Measurements from ENCODE around the gene RPS15A. TPM values are rescaled to one million over a fixed set of nuclear protein-coding genes. Genes with fewer than 3 reads are reported as not detected.
A peak's percentile ranks its signal among the peaks of the same experiment; 100 is the strongest.

Gene RPS15A
- polyA plus RNA-seq, 3 donors: 1,209 to 2,855 (median 1,397) TPM

DNA sequence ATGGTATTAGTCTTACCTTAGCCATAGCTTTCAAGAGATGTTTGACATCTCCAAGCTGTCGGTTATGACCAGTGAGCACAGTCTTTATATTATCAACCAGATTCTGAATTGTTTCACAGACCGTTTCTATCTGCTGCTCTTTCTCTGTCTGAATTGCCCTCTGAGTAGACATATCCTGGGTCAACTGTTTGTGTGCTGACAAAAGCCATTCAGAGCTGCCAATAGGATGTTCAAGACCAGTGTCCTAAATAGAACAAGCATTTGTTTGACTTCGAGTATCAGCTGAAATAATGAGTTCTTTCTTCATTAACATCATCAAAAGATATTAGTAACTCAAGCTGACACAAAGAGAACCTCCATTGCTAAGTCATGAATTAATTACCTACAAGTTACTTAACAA, 26.2 kb upstream of the RPS15A start:
- Histone ChIP-seq H3K4me3 (replicated peaks in 1 of 3; ENCODE audit: low read depth in 2 of 3, low read length in 3 of 3) (no peak overlapping the region), H3K4me2 (replicated peaks; ENCODE audit: extremely low read depth, low read length, poor library complexity, severe bottlenecking) (no peak overlapping the region), H3K9ac (ENCODE audit: insufficient read depth, low read length, poor library complexity, severe bottlenecking) (no peak overlapping the region), H3K27me3 (ENCODE audit: control insufficient read depth in 2 of 2, insufficient read depth in 2 of 2, low read length in 2 of 2) (no peaks in the 10 kb centered on the region), H3K4me1 (ENCODE audit: control insufficient read depth in 1 of 2, insufficient read depth in 2 of 2, low read length in 2 of 2) (no peaks in the 10 kb centered on the region), H3K9me3 (replicated peaks in 1 of 2; ENCODE audit: control insufficient read depth in 1 of 2, insufficient read depth in 1 of 2, low read length in 2 of 2) (no peaks in the 10 kb centered on the region), H3K79me2 (ENCODE audit: insufficient read depth, low read length) (no peaks in the 10 kb centered on the region), H2AFZ (ENCODE audit: insufficient read depth, low read depth, low read length, poor library complexity, severe bottlenecking) (no peak overlapping the region), H3K36me3 (replicated peaks in 1 of 2; ENCODE audit: control insufficient read depth in 1 of 2, insufficient read depth in 2 of 2, low read length in 2 of 2) (peaks cover 75 to 87% of the 10 kb centered on the region in 2 donors), H3K27ac (ENCODE audit: low read depth in 1 of 2, low read length in 2 of 2) (no peak overlapping the region), H4K20me1 (ENCODE audit: insufficient read depth, low read length) (peaks cover 5% of the 10 kb centered on the region)
- peaks cover 4% of the 10 kb centered on the region for H3K4me1 Mint-ChIP-seq
- no peaks in the 10 kb centered on the region for H3K27me3 Mint-ChIP-seq (ENCODE audit: low read depth in 3 of 3)
- peaks cover 54 to 75% of the 10 kb centered on the region in 2 donors for H3K36me3 Mint-ChIP-seq
- peaks cover 0 to 1% (median 0%) of the 10 kb centered on the region in 7 donors for H3K9me3 Mint-ChIP-seq
- TF ChIP-seq, protein P1, sequence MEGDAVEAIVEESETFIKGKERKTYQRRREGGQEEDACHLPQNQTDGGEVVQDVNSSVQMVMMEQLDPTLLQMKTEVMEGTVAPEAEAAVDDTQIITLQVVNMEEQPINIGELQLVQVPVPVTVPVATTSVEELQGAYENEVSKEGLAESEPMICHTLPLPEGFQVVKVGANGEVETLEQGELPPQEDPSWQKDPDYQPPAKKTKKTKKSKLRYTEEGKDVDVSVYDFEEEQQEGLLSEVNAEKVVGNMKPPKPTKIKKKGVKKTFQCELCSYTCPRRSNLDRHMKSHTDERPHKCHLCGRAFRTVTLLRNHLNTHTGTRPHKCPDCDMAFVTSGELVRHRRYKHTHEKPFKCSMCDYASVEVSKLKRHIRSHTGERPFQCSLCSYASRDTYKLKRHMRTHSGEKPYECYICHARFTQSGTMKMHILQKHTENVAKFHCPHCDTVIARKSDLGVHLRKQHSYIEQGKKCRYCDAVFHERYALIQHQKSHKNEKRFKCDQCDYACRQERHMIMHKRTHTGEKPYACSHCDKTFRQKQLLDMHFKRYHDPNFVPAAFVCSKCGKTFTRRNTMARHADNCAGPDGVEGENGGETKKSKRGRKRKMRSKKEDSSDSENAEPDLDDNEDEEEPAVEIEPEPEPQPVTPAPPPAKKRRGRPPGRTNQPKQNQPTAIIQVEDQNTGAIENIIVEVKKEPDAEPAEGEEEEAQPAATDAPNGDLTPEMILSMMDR (IDR thresholded peaks at IDR 0.05): no peak
- WGBS (ENCODE audit: insufficient coverage): 89% methylated on average over 1 of the region's 3 CpGs
- intact Hi-C loops (cut with micrococcal nuclease): no loop called here
- H3K4me3 Mint-ChIP-seq: no peak overlapping the region
- H3K27ac Mint-ChIP-seq: no peak overlapping the region
- no peak for DNase-seq

DNA sequence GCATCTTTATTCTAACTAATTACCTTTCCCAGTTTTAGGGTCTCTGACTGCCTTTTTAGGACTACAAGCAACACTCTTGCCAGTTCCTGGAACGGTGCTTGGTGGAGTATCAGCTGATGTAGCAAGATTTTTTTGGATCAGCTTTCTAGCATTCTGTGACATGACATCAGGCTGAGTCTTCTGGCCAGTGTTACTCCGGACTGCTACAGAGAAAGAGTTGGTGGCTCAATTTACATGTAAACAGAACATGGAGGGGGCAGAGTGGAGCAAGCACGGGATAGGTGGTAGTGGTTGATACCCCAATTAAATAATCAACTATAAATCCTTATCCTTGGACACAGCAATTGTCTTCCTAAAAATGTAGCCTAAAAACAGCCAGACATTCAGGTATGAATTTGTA, 21.8 kb upstream of the RPS15A start:
- Mint-ChIP-seq H3K36me3 (peaks cover 72 to 85% of the 10 kb centered on the region in 2 donors), H3K27ac (peak overlapping the region in 2 of 7 donors; percentile 19 to 43), H3K9me3 (peaks cover 0 to 1% (median 0%) of the 10 kb centered on the region in 7 donors), H3K27me3 (ENCODE audit: low read depth in 3 of 3) (peaks cover 0 to 1% (median 0%) of the 10 kb centered on the region in 3 donors), H3K4me1 (no peaks in the 10 kb centered on the region), H3K4me3 (no peak overlapping the region)
- Histone ChIP-seq H3K79me2 (ENCODE audit: insufficient read depth, low read length) (peaks cover 11% of the 10 kb centered on the region), H4K20me1 (ENCODE audit: insufficient read depth, low read length) (no peaks in the 10 kb centered on the region), H3K27ac (ENCODE audit: low read depth in 1 of 2, low read length in 2 of 2) (no peak overlapping the region), H3K27me3 (ENCODE audit: control insufficient read depth in 2 of 2, insufficient read depth in 2 of 2, low read length in 2 of 2) (no peaks in the 10 kb centered on the region), H2AFZ (ENCODE audit: insufficient read depth, low read depth, low read length, poor library complexity, severe bottlenecking) (no peak overlapping the region), H3K4me1 (ENCODE audit: control insufficient read depth in 1 of 2, insufficient read depth in 2 of 2, low read length in 2 of 2) (no peaks in the 10 kb centered on the region), H3K9me3 (replicated peaks in 1 of 2; ENCODE audit: control insufficient read depth in 1 of 2, insufficient read depth in 1 of 2, low read length in 2 of 2) (no peaks in the 10 kb centered on the region), H3K4me3 (replicated peaks in 1 of 3; ENCODE audit: low read depth in 2 of 3, low read length in 3 of 3) (no peak overlapping the region), H3K36me3 (replicated peaks in 1 of 2; ENCODE audit: control insufficient read depth in 1 of 2, insufficient read depth in 2 of 2, low read length in 2 of 2) (peaks cover 81 to 90% of the 10 kb centered on the region in 2 donors), H3K9ac (ENCODE audit: insufficient read depth, low read length, poor library complexity, severe bottlenecking) (no peak overlapping the region), H3K4me2 (replicated peaks; ENCODE audit: extremely low read depth, low read length, poor library complexity, severe bottlenecking) (no peak overlapping the region)
- intact Hi-C loops (cut with micrococcal nuclease): no loop called here
- DNase-seq: no peak
- WGBS (ENCODE audit: insufficient coverage): 100% methylated on average over 1 of the region's 3 CpGs
- TF ChIP-seq, protein P1 (IDR thresholded peaks at IDR 0.05): no peak
